Activated naive CD8-positive, alpha-beta T cell treated with anti-CD3 and anti-CD28 coated beads, Interleukin-2, amount 50 U/mL, for 16 hours (primary cell): Measurements from ENCODE around the gene MANSC4.
"Not testable (repeated sequence)": the region's sequence is repeated elsewhere in the genome, so short reads cannot be mapped to it uniquely, and the experiment has no call there.

Source experiments
- DNase-seq: peaks from one replicate; pipeline ENCODE4 v3.0.0-alpha.2; 2020; ENCODE audit warnings: low read depth, low spot score

MANSC4 gene

DNA sequence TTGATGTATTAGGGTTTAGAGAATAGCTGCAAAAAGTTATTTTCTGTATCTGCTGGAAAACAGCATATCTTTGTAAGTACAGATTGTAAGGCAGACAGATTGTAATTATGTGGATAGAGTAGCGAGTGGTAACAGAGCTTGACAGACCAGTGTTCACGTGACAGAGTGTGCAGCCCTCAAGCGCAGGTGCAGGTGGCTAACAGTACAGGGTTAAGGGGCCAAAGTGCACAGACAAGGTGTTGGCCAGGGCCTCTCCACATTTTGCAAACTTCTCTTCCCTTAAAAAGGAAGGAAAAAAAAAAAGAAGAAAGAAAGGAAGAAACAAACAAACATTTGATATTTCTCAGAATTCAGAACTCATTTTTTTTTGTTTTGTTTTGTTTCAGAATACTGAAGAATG, 25.2 kb downstream of the MANSC4 start:
- no peak for DNase-seq

DNA sequence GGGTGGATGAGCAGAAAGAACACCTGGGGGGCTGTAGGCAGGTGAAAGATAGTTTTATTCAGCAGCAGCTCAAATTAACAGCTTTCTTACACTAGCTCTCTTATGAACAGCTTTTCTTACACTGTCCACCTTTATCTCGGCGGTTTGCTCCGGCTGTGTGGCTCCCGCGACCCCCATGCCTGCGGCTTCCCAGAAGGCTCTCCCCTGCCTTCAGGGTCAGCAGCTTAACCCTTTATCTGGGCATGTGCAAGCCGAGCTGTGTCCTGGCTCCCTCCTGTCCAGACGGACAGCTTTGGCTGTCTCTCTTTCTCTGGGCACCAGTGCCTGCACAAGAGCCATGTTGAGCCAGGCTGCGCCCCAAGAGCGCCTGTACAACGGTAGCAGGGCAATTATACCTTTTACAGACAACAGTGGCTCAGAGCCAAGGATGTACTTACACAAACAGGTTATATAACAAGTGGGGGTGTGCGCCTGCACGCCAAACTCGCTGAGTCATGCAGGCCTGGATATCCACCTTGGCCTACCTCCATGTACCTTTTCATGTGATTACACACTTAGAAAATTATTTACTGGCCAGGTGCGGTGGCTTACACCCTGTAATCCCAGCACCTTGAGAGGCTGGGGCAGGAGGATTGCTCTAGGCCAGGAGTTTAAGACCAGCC, 28.5 kb downstream of the MANSC4 start:
- DNase-seq, result no peak

DNA sequence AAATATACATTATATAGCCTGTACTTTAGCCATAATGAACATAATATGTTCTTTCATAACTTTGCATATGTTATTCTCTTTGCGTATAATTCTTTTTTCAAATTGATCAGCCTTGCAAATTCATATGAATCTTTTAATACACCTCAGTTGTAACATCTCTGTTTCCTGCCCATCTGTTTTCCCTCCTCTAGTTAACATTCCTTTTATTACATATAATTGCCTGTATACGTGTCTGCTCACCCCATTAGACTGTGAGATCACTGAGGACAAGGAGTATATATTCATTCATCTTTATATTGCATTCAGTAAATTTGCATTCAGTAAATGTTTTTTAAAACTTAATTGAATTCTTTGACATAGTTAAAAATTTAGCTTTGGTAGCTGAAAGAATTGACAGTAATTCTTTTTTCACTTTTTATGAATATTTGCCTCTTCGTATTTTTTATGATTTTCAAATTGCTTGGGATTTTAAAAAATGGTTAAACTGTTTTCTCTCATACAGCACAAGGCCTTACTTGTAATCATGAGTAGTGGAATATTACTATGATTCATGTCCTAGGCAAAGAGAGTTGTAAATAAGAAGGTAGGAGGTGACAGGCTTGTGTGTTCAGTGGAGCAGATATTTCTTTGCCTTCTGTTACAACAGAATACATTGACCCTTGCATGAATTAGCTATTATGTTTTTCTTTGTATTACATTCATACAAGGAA, 32.8 kb downstream of the MANSC4 start:
- DNase-seq, result no peak

DNA sequence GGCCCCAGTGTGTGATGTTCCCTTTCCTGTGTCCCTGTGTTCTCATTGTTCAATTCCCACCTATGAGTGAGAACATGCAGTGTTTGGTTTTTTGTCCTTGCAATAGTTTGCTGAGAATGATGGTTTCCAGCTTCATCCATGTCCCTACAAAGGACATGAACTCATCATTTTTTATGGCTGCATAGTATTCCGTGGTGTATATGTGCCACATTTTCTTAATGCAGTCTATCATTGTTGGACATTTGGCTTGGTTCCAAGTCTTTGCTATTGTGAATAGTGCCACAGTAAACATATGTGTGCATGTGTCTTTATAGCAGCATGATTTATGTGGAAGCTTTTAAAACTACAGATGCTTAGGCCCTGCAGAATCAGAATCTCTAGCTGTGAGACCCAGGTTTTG, 34.3 kb downstream of the MANSC4 start:
- DNase-seq, result not testable (repeated sequence)

DNA sequence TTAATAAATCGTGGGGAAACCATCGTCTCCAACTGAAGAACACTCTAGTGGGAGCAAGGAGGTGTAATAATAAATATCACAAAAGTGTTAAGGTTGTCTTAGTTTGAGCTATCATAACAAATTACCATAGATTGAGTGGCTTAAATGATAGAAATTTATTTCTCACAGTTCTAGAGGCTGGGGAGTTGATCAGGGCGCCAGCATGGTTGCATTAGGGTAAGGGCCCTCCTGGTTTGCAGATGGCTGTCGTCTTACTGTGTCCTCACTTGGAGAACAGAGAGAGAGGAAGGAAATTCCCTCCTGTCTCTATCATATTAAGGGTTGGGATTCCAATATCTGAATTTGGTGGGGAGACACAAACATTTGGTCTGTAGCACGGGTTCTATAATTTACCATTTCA, 36.4 kb downstream of the MANSC4 start:
- no peak for DNase-seq

DNA sequence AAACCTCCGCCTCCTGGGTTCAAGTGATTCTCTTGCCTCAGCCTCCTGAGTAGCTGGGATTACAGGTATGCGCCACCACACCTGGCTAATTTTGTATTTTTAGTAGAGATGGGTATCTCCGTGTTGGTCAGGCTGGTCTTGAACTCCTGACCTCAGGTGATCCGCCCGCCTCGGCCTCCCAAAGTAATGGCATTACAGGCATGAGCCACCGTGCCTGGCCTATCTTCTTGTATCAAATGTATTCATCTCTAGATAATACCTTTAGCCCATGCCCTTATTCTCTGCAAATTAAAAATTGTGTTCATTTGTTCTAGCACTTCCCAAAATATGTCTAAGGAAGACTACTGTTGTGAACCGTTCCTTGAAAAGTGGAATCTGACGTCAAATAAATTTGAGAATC, 45.7 kb downstream of the MANSC4 start:
- not testable (repeated sequence) for DNase-seq

DNA sequence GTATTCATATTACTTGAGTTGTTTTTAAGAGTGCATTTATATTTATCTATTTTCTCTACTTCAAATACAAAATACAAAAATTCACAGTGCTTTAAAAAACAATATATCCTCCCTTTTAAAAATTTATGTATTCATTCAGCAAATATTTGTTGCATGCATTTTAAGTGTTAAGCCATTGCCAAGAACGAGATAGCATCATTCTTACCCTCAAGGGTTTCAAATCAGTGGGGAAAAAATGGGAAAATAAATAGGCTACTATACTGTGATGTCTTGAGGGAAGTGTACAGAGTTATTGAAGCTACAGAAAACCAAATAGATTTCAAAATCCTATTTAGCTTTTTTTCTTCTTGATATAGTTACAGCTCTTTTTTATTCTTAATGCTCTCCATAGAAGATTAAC, 46.2 kb downstream of the MANSC4 start:
- no peak for DNase-seq

DNA sequence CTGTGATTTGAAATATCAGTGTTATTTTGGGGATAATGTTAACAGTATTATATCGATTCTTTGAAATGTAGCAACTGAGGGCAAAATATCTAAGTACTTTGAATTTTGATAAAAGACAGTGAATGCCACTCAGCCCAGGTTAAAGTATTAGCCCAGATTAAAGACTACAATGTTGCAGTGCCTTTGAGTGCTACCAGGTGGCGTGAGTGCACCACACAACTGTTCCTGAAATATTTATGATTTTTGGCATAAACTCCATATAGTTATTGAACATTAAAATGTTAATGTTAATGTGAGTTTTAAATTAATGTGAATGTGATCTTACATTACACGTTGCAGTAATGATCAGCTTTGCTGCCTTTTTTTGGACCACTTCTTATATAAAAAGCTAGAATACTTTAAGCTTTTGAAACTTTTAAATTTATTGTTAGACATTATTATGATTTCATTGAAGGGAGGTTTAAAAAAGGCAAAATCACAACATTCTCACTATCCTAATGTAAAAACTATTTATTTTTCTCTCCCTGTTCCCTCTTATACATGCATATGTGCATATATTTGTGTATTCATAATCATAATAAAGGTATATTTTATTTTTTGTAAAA, 46.9 kb downstream of the MANSC4 start:
- DNase-seq, result no peak

DNA sequence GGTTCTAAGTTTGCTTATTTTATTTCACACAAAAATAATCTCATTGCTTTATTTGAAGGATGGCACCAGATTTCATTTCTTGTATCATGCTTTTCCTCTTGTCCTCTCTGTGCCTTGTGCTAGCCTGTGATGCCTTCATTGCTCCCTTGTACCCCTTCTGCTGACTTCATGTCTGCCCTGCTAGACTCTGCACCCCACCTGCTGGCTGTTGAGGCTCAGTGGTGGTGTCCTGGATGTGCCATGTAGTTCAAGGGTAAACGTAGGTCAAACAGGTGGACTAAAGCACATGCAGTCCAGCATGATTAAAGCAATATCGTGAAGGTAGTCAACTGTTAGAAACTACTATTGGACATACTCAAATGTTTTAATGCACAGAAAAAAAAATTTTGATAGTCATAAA, 47.8 kb downstream of the MANSC4 start:
- DNase-seq, result no peak

DNA sequence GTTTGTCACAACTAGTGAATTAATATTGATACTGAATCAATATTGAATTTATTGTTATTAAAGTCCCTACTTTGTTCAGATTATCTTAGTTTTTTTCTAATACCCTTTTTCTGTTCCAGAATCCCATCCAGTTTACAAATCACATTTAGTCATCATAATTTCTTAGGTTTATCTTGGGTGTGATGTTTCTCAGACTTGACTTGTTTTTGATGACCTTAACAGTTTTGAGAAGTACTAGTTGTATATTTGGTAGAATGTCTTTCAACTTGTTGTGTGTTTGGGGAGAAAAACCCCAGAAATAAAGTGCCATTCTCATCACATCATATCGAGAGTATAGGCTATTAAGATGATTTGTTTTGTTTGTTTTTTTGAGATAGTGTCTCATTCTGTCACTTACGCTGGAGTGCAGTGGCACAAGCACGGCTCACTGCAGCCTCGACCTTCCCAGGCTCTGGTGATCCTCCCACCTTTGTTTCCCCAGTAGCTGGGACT, 49.9 kb downstream of the MANSC4 start:
- DNase-seq, result no peak

DNA sequence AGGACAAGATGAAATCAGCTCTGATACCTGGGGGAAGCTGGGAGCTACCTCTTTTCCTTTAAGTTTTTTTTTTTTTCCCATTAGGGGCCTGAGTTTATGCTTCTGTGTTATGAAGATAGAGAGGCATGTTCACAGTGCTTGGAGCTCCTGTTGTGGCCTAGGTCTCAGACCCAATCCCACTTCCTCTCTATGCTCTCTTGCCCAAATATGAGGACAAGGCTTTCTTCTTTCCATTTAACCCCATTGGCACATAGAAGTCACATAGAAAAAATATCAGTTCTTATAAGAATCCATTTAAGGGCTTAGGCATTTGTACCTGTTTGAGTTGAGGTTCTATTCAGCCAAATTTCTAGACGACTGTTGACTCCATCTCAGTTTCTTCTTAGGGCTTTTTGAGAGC, 56.8 kb downstream of the MANSC4 start:
- no peak for DNase-seq
